DOHH2 (cell line): ENCODE measurements around the gene ELANE.

Experiments used
- H3F3A ChIP-seq: fragments of 200-600 bp; sonication (generic), shearing (Covaris generic); 2 replicates; pipeline ENCODE4 v1.6.0; 2016; ENCODE audit warnings: antibody characterized with exemption, mild to moderate bottlenecking; ENCODE audit not compliant: control insufficient read depth, insufficient read depth
- H3K27ac ChIP-seq: fragments of 200-600 bp; sonication (generic); 2 replicates; pipeline ENCODE4 v1.5.1; 2014; ENCODE audit warnings: low read depth, mild to moderate bottlenecking, low read length, moderate library complexity
- H3K27me3 ChIP-seq: fragments of 200-600 bp; sonication (generic); 2 replicates; pipeline ENCODE4 v1.6.1; 2014; ENCODE audit warnings: mild to moderate bottlenecking, low read length, mixed read lengths; ENCODE audit not compliant: control insufficient read depth
- H3K36me3 ChIP-seq: fragments of 200-600 bp; sonication (generic); 2 replicates; pipeline ENCODE4 v1.6.1; 2014; ENCODE audit warnings: mild to moderate bottlenecking, low read length, moderate library complexity, mixed read lengths; ENCODE audit not compliant: control insufficient read depth
- H3K4me1 ChIP-seq: fragments of 200-600 bp; sonication (generic); 2 replicates; pipeline ENCODE4 v1.6.1; 2014; ENCODE audit warnings: mild to moderate bottlenecking, low read length, mixed read lengths; ENCODE audit not compliant: control insufficient read depth
- H3K4me2 ChIP-seq: fragments of 200-600 bp; sonication (generic); 2 replicates; pipeline ENCODE4 v1.6.0; 2014; ENCODE audit warnings: mild to moderate bottlenecking, low read length, moderate library complexity
- H3K4me3 ChIP-seq: fragments of 200-600 bp; sonication (generic); 2 replicates; pipeline ENCODE4 v1.5.1; 2014; ENCODE audit warnings: mild to moderate bottlenecking, low read length, mixed read lengths
- H3K79me2 ChIP-seq: fragments of 200-600 bp; sonication (generic); 2 replicates; pipeline ENCODE4 v1.6.1; 2014; ENCODE audit warnings: mild to moderate bottlenecking, low read length, mixed read lengths; ENCODE audit not compliant: control insufficient read depth
- H3K9me2 ChIP-seq: fragments of 200-600 bp; sonication (generic); replicated peaks from 2 replicates; pipeline ENCODE4 v1.6.1; 2014; ENCODE audit warnings: mild to moderate bottlenecking, low read length, mixed read lengths; ENCODE audit not compliant: control insufficient read depth
- H3K9me3 ChIP-seq: fragments of 200-600 bp; sonication (generic); 2 replicates; pipeline ENCODE4 v1.6.1; 2014; ENCODE audit warnings: antibody characterized with exemption, low read length, mixed read lengths; ENCODE audit not compliant: control insufficient read depth, insufficient read depth
- H4K20me1 ChIP-seq: fragments of 200-600 bp; sonication (generic); 2 replicates; pipeline ENCODE4 v1.6.0; 2014; ENCODE audit warnings: low read depth, mild to moderate bottlenecking, antibody characterized with exemption, low read length, moderate library complexity; ENCODE audit not compliant: control insufficient read depth, insufficient read depth
- EZH2phosphoT487 ChIP-seq: fragments of 200-600 bp; sonication (generic); IDR thresholded peaks from 2 replicates; pipeline ENCODE4 v1.6.1; 2017; ENCODE audit warnings: borderline replicate concordance, mild to moderate bottlenecking, antibody characterized with exemption, low read length, moderate library complexity, mixed read lengths
- TF ChIP-seq, protein P1 (sequence below): fragments of 200-600 bp; sonication (generic); IDR thresholded peaks from one replicate; pipeline ENCODE4 v1.5.1; 2014; ENCODE audit warnings: antibody characterized with exemption, mild to moderate bottlenecking, low read depth, low read length; ENCODE audit not compliant: poor library complexity, severe bottlenecking

Gene ELANE

DNA sequence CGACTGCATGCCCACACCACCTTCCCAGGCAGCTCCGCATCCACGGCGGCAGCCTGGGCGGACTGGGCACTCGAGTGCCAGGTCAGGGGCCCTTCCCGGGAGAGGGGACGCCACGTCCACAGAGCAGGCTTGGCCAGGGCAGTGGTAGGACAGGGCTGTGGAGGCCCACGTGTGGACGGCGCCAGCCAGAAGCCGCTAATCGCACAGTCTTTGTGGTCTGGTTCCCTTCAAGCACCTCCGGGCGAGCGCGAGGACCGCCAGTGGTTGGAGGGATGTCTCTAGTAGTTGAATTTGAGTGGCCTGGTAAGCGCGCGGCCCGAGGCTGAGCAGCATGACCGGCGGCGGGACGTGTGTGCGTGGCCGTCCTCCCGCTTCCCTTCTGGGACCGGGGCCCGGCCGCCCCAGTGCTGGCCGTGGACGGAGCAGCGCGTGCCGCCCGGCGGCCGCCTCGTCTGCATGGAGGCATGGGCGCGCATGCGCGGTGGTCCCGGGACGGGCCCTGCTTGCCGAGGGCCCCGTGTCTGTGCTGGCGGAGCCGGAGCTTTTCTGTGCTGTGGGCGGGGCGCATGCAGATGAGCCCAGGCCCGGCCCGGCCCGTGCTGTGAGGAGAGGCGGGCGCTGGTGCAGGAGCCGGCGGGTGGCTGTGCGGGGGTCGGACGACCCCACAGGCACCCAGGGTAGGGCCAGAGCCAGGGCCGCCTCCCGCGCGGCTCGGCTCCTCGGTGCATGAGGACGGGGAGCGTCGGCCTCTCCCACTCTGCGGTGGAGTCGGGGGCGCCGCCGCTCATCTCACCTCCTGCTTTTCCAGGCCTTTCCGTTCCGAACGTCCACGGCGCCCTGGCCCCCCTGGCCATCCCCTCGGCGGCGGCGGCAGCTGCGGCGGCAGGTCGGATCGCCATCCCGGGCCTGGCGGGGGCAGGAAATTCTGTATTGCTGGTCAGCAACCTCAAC is 46.2 kb upstream of the ELANE start:
- H3F3A ChIP-seq = peaks cover 5% of the 10 kb centered on the region
- peaks cover 97% of the 10 kb centered on the region for H3K36me3 ChIP-seq
- H3K4me1 ChIP-seq = no peaks in the 10 kb centered on the region
- peaks cover 71% of the 10 kb centered on the region for H3K79me2 ChIP-seq
- no peak overlapping the region for H3K4me3 ChIP-seq
- no peak overlapping the region for H3K4me2 ChIP-seq
- peaks cover 41% of the 10 kb centered on the region for H4K20me1 ChIP-seq
- no peaks in the 10 kb centered on the region for H3K9me2 ChIP-seq
- TF ChIP-seq EZH2phosphoT487 = no peak
- TF ChIP-seq, protein P1, sequence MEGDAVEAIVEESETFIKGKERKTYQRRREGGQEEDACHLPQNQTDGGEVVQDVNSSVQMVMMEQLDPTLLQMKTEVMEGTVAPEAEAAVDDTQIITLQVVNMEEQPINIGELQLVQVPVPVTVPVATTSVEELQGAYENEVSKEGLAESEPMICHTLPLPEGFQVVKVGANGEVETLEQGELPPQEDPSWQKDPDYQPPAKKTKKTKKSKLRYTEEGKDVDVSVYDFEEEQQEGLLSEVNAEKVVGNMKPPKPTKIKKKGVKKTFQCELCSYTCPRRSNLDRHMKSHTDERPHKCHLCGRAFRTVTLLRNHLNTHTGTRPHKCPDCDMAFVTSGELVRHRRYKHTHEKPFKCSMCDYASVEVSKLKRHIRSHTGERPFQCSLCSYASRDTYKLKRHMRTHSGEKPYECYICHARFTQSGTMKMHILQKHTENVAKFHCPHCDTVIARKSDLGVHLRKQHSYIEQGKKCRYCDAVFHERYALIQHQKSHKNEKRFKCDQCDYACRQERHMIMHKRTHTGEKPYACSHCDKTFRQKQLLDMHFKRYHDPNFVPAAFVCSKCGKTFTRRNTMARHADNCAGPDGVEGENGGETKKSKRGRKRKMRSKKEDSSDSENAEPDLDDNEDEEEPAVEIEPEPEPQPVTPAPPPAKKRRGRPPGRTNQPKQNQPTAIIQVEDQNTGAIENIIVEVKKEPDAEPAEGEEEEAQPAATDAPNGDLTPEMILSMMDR = no peak
- H3K9me3 ChIP-seq = no peaks in the 10 kb centered on the region
- no peaks in the 10 kb centered on the region for H3K27me3 ChIP-seq
- no peak overlapping the region for H3K27ac ChIP-seq

DNA sequence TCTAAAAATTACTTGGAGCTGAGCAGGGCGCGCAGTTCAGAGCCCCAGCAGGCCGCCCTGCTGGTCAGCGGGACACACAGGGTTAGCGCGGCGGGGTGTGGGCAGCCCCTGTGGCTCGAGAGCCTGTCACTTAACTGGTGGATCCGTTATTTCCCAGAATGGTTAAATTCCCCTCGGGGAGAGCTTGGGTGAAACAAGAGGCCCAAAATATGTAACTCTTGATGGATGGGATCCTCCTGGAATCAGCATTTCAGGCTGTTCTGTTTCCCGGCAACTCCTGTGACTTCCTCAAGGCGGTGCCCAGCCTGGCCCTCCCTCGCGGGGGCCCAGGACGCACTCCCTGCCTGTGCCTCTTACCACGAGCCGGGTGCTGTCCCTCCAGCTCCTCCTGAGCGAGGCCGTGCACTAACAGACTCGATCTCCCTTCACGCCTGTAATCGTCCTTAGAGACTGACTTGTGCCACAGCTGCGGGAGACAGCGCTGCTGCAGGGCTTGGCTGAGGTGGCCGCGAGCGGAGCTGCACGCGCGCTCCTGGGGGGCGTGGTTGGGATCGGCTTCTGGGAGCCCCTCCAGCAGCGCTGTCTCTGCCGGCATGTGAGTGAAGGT is 45.2 kb upstream of the ELANE start:
- H4K20me1 ChIP-seq = peaks cover 31% of the 10 kb centered on the region
- no peaks in the 10 kb centered on the region for H3K9me2 ChIP-seq
- peaks cover 60% of the 10 kb centered on the region for H3K79me2 ChIP-seq

DNA sequence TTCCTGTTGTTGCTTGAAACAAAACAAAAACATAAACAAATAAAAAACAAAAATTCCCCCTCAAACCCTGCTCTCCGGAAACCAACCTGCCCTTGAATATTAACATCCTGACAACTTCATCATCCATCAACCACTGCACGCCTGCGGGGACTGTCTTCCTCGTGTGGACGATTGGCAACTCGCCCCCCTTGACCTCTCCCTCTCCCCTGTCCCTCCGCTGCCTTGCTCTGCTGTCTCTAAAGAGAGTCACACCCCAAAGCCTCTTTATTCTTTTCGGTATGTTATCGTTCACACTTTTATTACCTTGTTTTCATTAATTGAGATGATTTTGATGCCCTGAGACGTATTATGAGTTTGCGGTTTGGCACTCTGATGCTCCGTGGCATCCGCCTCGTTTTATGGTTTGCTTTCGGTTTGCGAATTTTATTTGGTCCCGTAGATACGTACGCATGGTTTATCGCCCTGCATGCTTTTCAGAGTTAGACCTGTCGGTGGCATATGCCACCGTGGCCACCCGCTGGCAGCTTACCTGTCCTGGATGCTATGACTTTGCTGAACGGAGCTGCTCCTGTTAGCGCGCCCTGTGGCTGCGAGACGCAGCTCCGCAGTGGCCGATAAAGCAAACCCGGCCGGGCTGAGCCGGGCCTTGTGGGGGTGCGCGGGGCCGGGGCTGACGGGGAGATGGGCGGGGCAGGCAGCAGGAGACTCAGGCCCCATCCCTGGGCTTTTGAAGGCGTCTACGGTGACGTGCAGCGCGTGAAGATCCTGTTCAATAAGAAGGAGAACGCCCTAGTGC is 44.3 kb upstream of the ELANE start:
- no peaks in the 10 kb centered on the region for H3K4me1 ChIP-seq
- H4K20me1 ChIP-seq = peaks cover 24% of the 10 kb centered on the region
- peaks cover 51% of the 10 kb centered on the region for H3K79me2 ChIP-seq
- peaks cover 92% of the 10 kb centered on the region for H3K36me3 ChIP-seq
- no peak overlapping the region for H3K27ac ChIP-seq
- no peaks in the 10 kb centered on the region for H3K9me3 ChIP-seq
- H3K4me3 ChIP-seq = no peak overlapping the region
- TF ChIP-seq, protein P1 = no peak
- TF ChIP-seq EZH2phosphoT487 = no peak
- H3K4me2 ChIP-seq = no peak overlapping the region
- no peaks in the 10 kb centered on the region for H3K9me2 ChIP-seq
- H3F3A ChIP-seq = peaks cover 12% of the 10 kb centered on the region
- no peaks in the 10 kb centered on the region for H3K27me3 ChIP-seq

More for the DNA sequence above, 45.2 kb upstream of the ELANE start:
- H3K9me3 ChIP-seq = no peaks in the 10 kb centered on the region
- no peaks in the 10 kb centered on the region for H3K27me3 ChIP-seq
- H3K27ac ChIP-seq = no peak overlapping the region
- H3K36me3 ChIP-seq = peaks cover 97% of the 10 kb centered on the region
- no peaks in the 10 kb centered on the region for H3K4me1 ChIP-seq
- H3K4me3 ChIP-seq = no peak overlapping the region
- peaks cover 12% of the 10 kb centered on the region for H3F3A ChIP-seq
- TF ChIP-seq, protein P1 = no peak
- no peak for TF ChIP-seq EZH2phosphoT487
- H3K4me2 ChIP-seq = no peak overlapping the region
